ENCODE data around the gene UCK2.

- TF ChIP-seq EZH2 (IDR thresholded peaks at IDR 0.05; ENCODE audit: borderline replicate concordance, control insufficient read depth, low read depth, low read length) (no peak), ZNF384 (IDR thresholded peaks at IDR 0.05; ENCODE audit: borderline replicate concordance, low read depth, low read length) (no peak), JUND (IDR thresholded peaks at IDR 0.05; ENCODE audit: low read depth, low read length) (no peak), SMARCA5 (IDR thresholded peaks at IDR 0.05) (no peak), CTCF (IDR thresholded peaks at IDR 0.05 in 2 of 3, conservative IDR thresholded peaks at IDR 0.05 in 1 of 3; ENCODE audit: control insufficient read depth in 2 of 3, extremely low read depth in 1 of 3, insufficient read depth in 1 of 3, low read depth in 3 of 3, low read length in 3 of 3) (no peak), FOXK2 (IDR thresholded peaks at IDR 0.05) (no peak), USF2 (IDR thresholded peaks at IDR 0.05; ENCODE audit: borderline replicate concordance, low read depth, low read length) (no peak), EP300 (IDR thresholded peaks at IDR 0.05; ENCODE audit: borderline replicate concordance in 1 of 2, control insufficient read depth in 1 of 2, low read depth in 2 of 2, low read length in 2 of 2) (no peak)
These were observed 68.9 kb downstream of the UCK2 start for GRCh38 chr1:165896277-165896676.
